Rectal smooth muscle tissue (tissue), 1 donor: Measurements from ENCODE around the gene AHCY.
"Not testable (repeated sequence)": the region's sequence is repeated elsewhere in the genome, so short reads cannot be mapped to it uniquely, and the experiment has no call there.

ENCODE experiments used
- H3K27ac ChIP-seq: one replicate; pipeline ENCODE4 v1.7.0; 2013; ENCODE audit warnings: low read depth, low read length, inconsistent platforms
- H3K27me3 ChIP-seq: one replicate; pipeline ENCODE4 v1.7.0; 2013; ENCODE audit warnings: low read length; ENCODE audit not compliant: control insufficient read depth, insufficient read depth
- H3K36me3 ChIP-seq: one replicate; pipeline ENCODE4 v1.7.0; 2013; ENCODE audit warnings: low read length; ENCODE audit not compliant: control insufficient read depth, insufficient read depth
- H3K4me1 ChIP-seq: one replicate; pipeline ENCODE4 v1.7.0; 2013; ENCODE audit warnings: low read length; ENCODE audit not compliant: control insufficient read depth, insufficient read depth
- H3K4me3 ChIP-seq: one replicate; pipeline ENCODE4 v1.7.0; 2013; ENCODE audit warnings: low read length
- H3K9ac ChIP-seq: one replicate; pipeline ENCODE4 v1.7.0; 2013; ENCODE audit warnings: low read length

AHCY gene

GRCh38 chr20:34285450-34285849 lies 17.7 kb downstream of the AHCY start:
- Histone ChIP-seq H3K4me3 (no peak overlapping the region), H3K9ac (no peak overlapping the region), H3K4me1 (no peaks in the 10 kb centered on the region), H3K27me3 (no peaks in the 10 kb centered on the region), H3K36me3 (peaks cover 24% of the 10 kb centered on the region), H3K27ac (no peak overlapping the region)

GRCh38 chr20:34283844-34284243 lies 19.3 kb downstream of the AHCY start:
- no peaks in the 10 kb centered on the region for H3K27me3 ChIP-seq
- H3K36me3 ChIP-seq = peaks cover 17% of the 10 kb centered on the region
- H3K4me1 ChIP-seq = no peaks in the 10 kb centered on the region
- H3K27ac ChIP-seq = no peak overlapping the region
- no peak overlapping the region for H3K9ac ChIP-seq
- H3K4me3 ChIP-seq = no peak overlapping the region

- H3K27me3 ChIP-seq = no peaks in the 10 kb centered on the region
- peaks cover 17% of the 10 kb centered on the region for H3K36me3 ChIP-seq
- no peak overlapping the region for H3K9ac ChIP-seq
- H3K4me3 ChIP-seq = no peak overlapping the region
- no peaks in the 10 kb centered on the region for H3K4me1 ChIP-seq
- no peak overlapping the region for H3K27ac ChIP-seq
Measured at GRCh38 chr20:34282041-34282440, 21.1 kb downstream of the AHCY start.

GRCh38 chr20:34281177-34281576 lies 22.0 kb downstream of the AHCY start:
- Histone ChIP-seq H3K4me1 (no peaks in the 10 kb centered on the region), H3K27me3 (no peaks in the 10 kb centered on the region), H3K27ac (no peak overlapping the region), H3K36me3 (peaks cover 17% of the 10 kb centered on the region), H3K9ac (no peak overlapping the region), H3K4me3 (no peak overlapping the region)

GRCh38 chr20:34274694-34275093 lies 28.5 kb downstream of the AHCY start:
- no peaks in the 10 kb centered on the region for H3K4me1 ChIP-seq
- H3K36me3 ChIP-seq = no peaks in the 10 kb centered on the region
- no peaks in the 10 kb centered on the region for H3K27me3 ChIP-seq
- H3K4me3 ChIP-seq = no peak overlapping the region
- H3K27ac ChIP-seq = no peak overlapping the region
- no peak overlapping the region for H3K9ac ChIP-seq

GRCh38 chr20:34271956-34272355 lies 31.2 kb downstream of the AHCY start:
- Histone ChIP-seq H3K27ac (no peak overlapping the region), H3K4me3 (no peak overlapping the region), H3K4me1 (no peaks in the 10 kb centered on the region), H3K27me3 (no peaks in the 10 kb centered on the region), H3K9ac (no peak overlapping the region), H3K36me3 (no peaks in the 10 kb centered on the region)

GRCh38 chr20:34269996-34270627 lies 33.0 kb downstream of the AHCY start:
- Histone ChIP-seq H3K4me1 (no peaks in the 10 kb centered on the region), H3K4me3 (no peak overlapping the region), H3K9ac (no peak overlapping the region), H3K27ac (no peak overlapping the region), H3K27me3 (no peaks in the 10 kb centered on the region), H3K36me3 (no peaks in the 10 kb centered on the region)

- Histone ChIP-seq H3K27ac (no peak overlapping the region), H3K36me3 (no peaks in the 10 kb centered on the region), H3K4me1 (no peaks in the 10 kb centered on the region), H3K27me3 (no peaks in the 10 kb centered on the region), H3K9ac (no peak overlapping the region), H3K4me3 (peak overlapping the region; percentile 57)
Measured at GRCh38 chr20:34268851-34269636, 34.1 kb downstream of the AHCY start.

- H3K4me1 ChIP-seq = no peaks in the 10 kb centered on the region
- no peak overlapping the region for H3K27ac ChIP-seq
- no peak overlapping the region for H3K9ac ChIP-seq
- H3K4me3 ChIP-seq = no peak overlapping the region
- H3K27me3 ChIP-seq = no peaks in the 10 kb centered on the region
- no peaks in the 10 kb centered on the region for H3K36me3 ChIP-seq
Measured at GRCh38 chr20:34268145-34268544, 35.0 kb downstream of the AHCY start.

- Histone ChIP-seq H3K4me1 (no peaks in the 10 kb centered on the region), H3K27me3 (no peaks in the 10 kb centered on the region), H3K27ac (no peak overlapping the region), H3K36me3 (no peaks in the 10 kb centered on the region), H3K9ac (no peak overlapping the region), H3K4me3 (no peak overlapping the region)
Measured at GRCh38 chr20:34264141-34264540, 39.0 kb downstream of the AHCY start.

- H3K27me3 ChIP-seq, H3K4me1 ChIP-seq, H3K4me3 ChIP-seq, H3K36me3 ChIP-seq, H3K9ac ChIP-seq, H3K27ac ChIP-seq: not testable (repeated sequence)
Measured at GRCh38 chr20:34263468-34263867, 39.7 kb downstream of the AHCY start.

- H3K27me3 ChIP-seq = no peaks in the 10 kb centered on the region
- H3K36me3 ChIP-seq = no peaks in the 10 kb centered on the region
- no peaks in the 10 kb centered on the region for H3K4me1 ChIP-seq
- H3K9ac ChIP-seq = no peak overlapping the region
- no peak overlapping the region for H3K4me3 ChIP-seq
- no peak overlapping the region for H3K27ac ChIP-seq
Measured at GRCh38 chr20:34262488-34263288, 40.5 kb downstream of the AHCY start.
